H7 (cell line): Measurements from ENCODE around the gene COL8A1. TPM values are rescaled to one million over a fixed set of nuclear protein-coding genes. Genes with fewer than 3 reads are reported as not detected.

Experiments used
- DNase-seq: peaks from one replicate; pipeline ENCODE4 v3.0.0; 2012
- H3K27me3 ChIP-seq: 2 replicates; pipeline ENCODE4 v1.6.0; 2011; ENCODE audit warnings: mild to moderate bottlenecking, low read length; ENCODE audit not compliant: control insufficient read depth, insufficient read depth
- H3K36me3 ChIP-seq: replicated peaks from 2 replicates; pipeline ENCODE4 v1.5.1; 2011; ENCODE audit warnings: low read length; ENCODE audit not compliant: control insufficient read depth, insufficient read depth
- H3K4me3 ChIP-seq: 2 replicates; pipeline ENCODE4 v1.5.1; 2011; ENCODE audit warnings: low read depth, mild to moderate bottlenecking, control low read depth, low read length, moderate library complexity; ENCODE audit not compliant: insufficient read depth
- total RNA-seq: library from RNA; depleted of rRNA; stranded (reverse); fragments of >200 nt; shearing (Covaris generic); gene quantifications from 2 replicates; pipeline ENCODE4 v1.2.3, GENCODE V29; 2014; rRNA removed

The COL8A1 gene
- total RNA-seq, 1 experiment from 2014 or later = 0.59 TPM

GRCh38 chr3:99845331-99845730 lies 206.9 kb downstream of the COL8A1 start:
- no peak for DNase-seq
- Histone ChIP-seq H3K36me3 (no peaks in the 10 kb centered on the region), H3K27me3 (no peaks in the 10 kb centered on the region), H3K4me3 (no peak overlapping the region)

GRCh38 chr3:99845999-99846398 lies 207.6 kb downstream of the COL8A1 start:
- no peaks in the 10 kb centered on the region for H3K27me3 ChIP-seq
- H3K4me3 ChIP-seq = no peak overlapping the region
- no peaks in the 10 kb centered on the region for H3K36me3 ChIP-seq
- DNase-seq = no peak

GRCh38 chr3:99846477-99847160 lies 208.2 kb downstream of the COL8A1 start:
- DNase-seq = no peak
- no peaks in the 10 kb centered on the region for H3K27me3 ChIP-seq
- no peaks in the 10 kb centered on the region for H3K36me3 ChIP-seq
- H3K4me3 ChIP-seq = no peak overlapping the region

GRCh38 chr3:99848433-99848832 lies 210.0 kb downstream of the COL8A1 start:
- H3K36me3 ChIP-seq = no peaks in the 10 kb centered on the region
- H3K27me3 ChIP-seq = no peaks in the 10 kb centered on the region
- H3K4me3 ChIP-seq = no peak overlapping the region
- DNase-seq = no peak

Other genes starting within 250 kb of the COL8A1 start
- gene CMSS1, start 179.3 kb downstream of the COL8A1 start, total RNA-seq = 42.3 and 44.6 TPM in 2 replicates